OCI-LY3 (cell line): ENCODE data around the gene GABRR3.
A peak's percentile ranks its signal among the peaks of the same experiment; 100 is the strongest.

Source experiments
- H2AFZ ChIP-seq: fragments of 200-600, 300-600 bp; shearing (Covaris generic); 2 replicates; pipeline ENCODE4 v1.6.0; 2014; ENCODE audit warnings: antibody characterized with exemption, low read depth, low read length
- H3K27ac ChIP-seq: fragments of 200-600, 300-600 bp; sonication (generic); 2 replicates; pipeline ENCODE4 v1.5.1; 2014; ENCODE audit warnings: mild to moderate bottlenecking, low read length, moderate library complexity, mixed read lengths
- H3K27me3 ChIP-seq: fragments of 200-600, 300-600 bp; sonication (generic); 2 replicates; pipeline ENCODE4 v1.6.1; 2014; ENCODE audit warnings: low read depth, low read length, mixed read lengths
- H3K36me3 ChIP-seq: fragments of 200-600, 300-600 bp; sonication (generic); replicated peaks from 2 replicates; pipeline ENCODE3; 2014; ENCODE audit warnings: low read depth, low read length, mixed read lengths
- H3K4me1 ChIP-seq: fragments of 300-600, 200-600 bp; sonication (generic); 2 replicates; pipeline ENCODE4 v1.6.1; 2014; ENCODE audit warnings: low read length, mixed read lengths
- H3K4me2 ChIP-seq: fragments of 200-600, 300-600 bp; sonication (generic); 2 replicates; pipeline ENCODE4 v1.6.1; 2014; ENCODE audit warnings: low read length, mixed read lengths
- H3K4me3 ChIP-seq: fragments of 300-600, 200-600 bp; sonication (generic); 2 replicates; pipeline ENCODE4 v1.5.1; 2014; ENCODE audit warnings: antibody characterized with exemption, mild to moderate bottlenecking, low read length, moderate library complexity
- H3K79me2 ChIP-seq: fragments of 300-600, 200-600 bp; shearing (Covaris generic); 2 replicates; pipeline ENCODE4 v1.6.1; 2014; ENCODE audit warnings: mild to moderate bottlenecking, low read length, mixed read lengths
- H3K9ac ChIP-seq: fragments of 300-600, 200-600 bp; shearing (Covaris generic); 2 replicates; pipeline ENCODE4 v1.6.0; 2014; ENCODE audit warnings: mild to moderate bottlenecking, low read length, moderate library complexity
- H3K9me3 ChIP-seq: fragments of 200-600, 300-600 bp; shearing (Covaris generic); 2 replicates; pipeline ENCODE4 v1.6.1; 2014; ENCODE audit warnings: low read length, mixed read lengths; ENCODE audit not compliant: insufficient read depth
- H4K20me1 ChIP-seq: fragments of 200-600, 300-600 bp; sonication (generic); 2 replicates; pipeline ENCODE4 v1.6.1; 2016; ENCODE audit warnings: low read length, mixed read lengths; ENCODE audit not compliant: insufficient read depth
- EZH2phosphoT487 ChIP-seq: fragments of 200-600 bp; shearing (Covaris generic); IDR thresholded peaks from 2 replicates; pipeline ENCODE4 v1.6.1; 2018; ENCODE audit warnings: antibody characterized with exemption, mixed run types, low read depth
- TF ChIP-seq, protein P1 (sequence below): fragments of 200-600, 300-600 bp; sonication (generic); IDR thresholded peaks from 2 replicates; pipeline ENCODE4 v1.5.1; 2014; ENCODE audit warnings: antibody characterized with exemption, low read length, low read depth

GABRR3 gene

DNA sequence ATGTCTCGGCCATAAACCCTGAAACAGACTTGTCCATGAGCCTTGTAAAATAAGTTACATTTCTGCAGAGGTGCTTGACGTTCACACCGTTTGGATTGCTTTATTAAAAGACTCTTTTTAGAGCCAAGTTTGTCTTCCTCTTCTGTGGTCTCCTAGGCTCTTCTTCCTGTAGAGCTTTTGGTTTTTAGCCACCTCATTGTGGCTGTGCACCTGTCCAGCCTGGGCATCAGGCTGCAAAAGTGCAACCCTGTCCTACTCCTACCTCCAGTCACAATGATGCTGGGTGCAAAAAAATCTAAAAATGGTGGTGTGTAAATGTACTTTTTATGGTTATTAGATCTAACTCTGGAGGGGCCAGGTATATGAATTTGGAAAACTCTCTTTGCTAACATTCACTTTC, 60.1 kb downstream of the GABRR3 start:
- Histone ChIP-seq H3K4me2 (no peak overlapping the region), H2AFZ (no peak overlapping the region), H3K27me3 (no peaks in the 10 kb centered on the region), H3K79me2 (peaks cover 26% of the 10 kb centered on the region), H3K9me3 (no peaks in the 10 kb centered on the region), H3K4me1 (peaks cover 23% of the 10 kb centered on the region), H4K20me1 (no peaks in the 10 kb centered on the region), H3K36me3 (no peaks in the 10 kb centered on the region), H3K9ac (no peak overlapping the region), H3K4me3 (no peak overlapping the region), H3K27ac (no peak overlapping the region)
- no peak for TF ChIP-seq EZH2phosphoT487
- TF ChIP-seq, protein P1, sequence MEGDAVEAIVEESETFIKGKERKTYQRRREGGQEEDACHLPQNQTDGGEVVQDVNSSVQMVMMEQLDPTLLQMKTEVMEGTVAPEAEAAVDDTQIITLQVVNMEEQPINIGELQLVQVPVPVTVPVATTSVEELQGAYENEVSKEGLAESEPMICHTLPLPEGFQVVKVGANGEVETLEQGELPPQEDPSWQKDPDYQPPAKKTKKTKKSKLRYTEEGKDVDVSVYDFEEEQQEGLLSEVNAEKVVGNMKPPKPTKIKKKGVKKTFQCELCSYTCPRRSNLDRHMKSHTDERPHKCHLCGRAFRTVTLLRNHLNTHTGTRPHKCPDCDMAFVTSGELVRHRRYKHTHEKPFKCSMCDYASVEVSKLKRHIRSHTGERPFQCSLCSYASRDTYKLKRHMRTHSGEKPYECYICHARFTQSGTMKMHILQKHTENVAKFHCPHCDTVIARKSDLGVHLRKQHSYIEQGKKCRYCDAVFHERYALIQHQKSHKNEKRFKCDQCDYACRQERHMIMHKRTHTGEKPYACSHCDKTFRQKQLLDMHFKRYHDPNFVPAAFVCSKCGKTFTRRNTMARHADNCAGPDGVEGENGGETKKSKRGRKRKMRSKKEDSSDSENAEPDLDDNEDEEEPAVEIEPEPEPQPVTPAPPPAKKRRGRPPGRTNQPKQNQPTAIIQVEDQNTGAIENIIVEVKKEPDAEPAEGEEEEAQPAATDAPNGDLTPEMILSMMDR = no peak

DNA sequence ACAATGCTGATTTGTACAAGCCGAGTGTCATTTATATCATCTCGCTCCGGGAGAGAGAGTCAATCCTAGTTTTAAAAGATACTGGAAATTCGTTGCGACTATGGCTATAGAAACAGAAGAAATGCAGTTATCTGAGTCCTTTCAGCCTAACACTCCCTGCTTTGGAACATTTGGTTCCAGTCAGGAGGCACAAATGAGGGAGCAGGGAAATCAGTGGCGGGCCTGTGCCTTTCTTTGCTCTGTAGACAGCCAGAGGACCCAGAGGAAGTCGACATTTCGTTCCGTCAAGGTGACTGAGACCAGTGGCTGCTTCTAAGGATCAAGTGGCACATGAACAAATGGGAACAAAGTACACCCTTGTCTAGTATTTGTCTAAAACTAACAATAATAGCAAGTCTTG, 62.1 kb downstream of the GABRR3 start:
- no peak for TF ChIP-seq EZH2phosphoT487
- TF ChIP-seq, protein P1 = no peak
- Histone ChIP-seq H3K79me2 (peaks cover 46% of the 10 kb centered on the region), H3K4me2 (peak overlapping the region; percentile 85), H3K9me3 (no peaks in the 10 kb centered on the region), H3K27ac (no peak overlapping the region), H4K20me1 (peaks cover 14% of the 10 kb centered on the region), H3K4me1 (peaks cover 33% of the 10 kb centered on the region), H2AFZ (peak overlapping the region; percentile 56; the same call in 1 of the 2 replicates), H3K9ac (peak overlapping the region; percentile 80), H3K36me3 (no peaks in the 10 kb centered on the region), H3K27me3 (no peaks in the 10 kb centered on the region), H3K4me3 (peak overlapping the region; percentile 82)

DNA sequence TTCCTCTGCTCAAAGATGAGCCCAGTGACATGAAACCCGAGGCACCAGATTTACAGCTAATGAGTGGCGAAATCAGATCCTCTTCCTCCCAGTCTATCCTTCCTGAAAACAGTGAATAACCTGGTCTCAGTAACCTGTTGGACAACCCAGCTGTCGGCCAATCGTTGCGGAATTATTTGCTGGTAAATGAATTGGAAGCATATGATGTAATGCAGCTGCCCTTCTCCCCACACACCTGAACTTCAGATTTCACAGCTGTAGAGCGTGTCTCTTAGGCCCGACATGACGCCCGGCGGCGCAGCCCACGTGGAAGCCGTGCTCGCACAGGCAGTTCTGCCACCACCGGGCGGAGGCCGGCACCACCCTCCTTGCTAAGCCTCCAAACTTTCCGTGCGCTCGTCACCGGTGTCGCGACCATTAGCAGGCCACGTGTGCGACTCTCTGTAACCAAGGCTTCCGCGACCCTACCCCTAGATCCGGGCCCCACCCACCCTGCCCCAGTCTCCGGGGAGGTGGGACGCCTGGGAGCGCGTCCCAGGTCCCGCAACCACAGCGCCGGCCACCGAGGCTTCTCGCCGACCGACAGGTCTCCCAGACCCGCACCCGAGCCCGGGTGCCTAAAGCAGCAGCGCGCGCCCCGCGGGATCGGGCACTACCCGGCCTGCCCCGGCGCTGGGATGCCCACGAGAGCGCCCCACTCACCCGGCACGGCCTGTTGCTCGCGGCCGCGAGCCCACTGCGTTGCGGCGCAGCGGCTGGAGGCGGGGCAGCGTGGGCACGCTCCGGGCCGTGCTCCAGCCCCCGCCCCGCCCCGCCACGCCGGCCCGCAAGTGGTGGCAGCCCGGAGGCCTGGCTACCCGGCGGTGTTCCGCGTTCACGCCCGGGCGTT, 63.2 kb downstream of the GABRR3 start, which contains the start of gene RIOX2:
RIOX2 (minus strand) TSS at position 753 of the 889 bp plus-strand sequence. CDS start 4,838 bp downstream, outside the sequence.
- Histone ChIP-seq H3K9me3 (no peaks in the 10 kb centered on the region), H4K20me1 (peaks cover 21% of the 10 kb centered on the region), H3K9ac (peak within 1 kb of the TSS; percentile 80), H3K4me2 (peak within 1 kb of the TSS; percentile 85), H3K79me2 (peaks cover 56% of the 10 kb centered on the region), H3K27ac (peak within 1 kb of the TSS; percentile 91), H3K4me3 (peak within 1 kb of the TSS; percentile 82), H3K27me3 (no peaks in the 10 kb centered on the region), H3K36me3 (peaks cover 7% of the 10 kb centered on the region), H2AFZ (peak within 1 kb of the TSS; percentile 56), H3K4me1 (peaks cover 33% of the 10 kb centered on the region)
- TF ChIP-seq, protein P1 = no peak
- no peak for TF ChIP-seq EZH2phosphoT487

DNA sequence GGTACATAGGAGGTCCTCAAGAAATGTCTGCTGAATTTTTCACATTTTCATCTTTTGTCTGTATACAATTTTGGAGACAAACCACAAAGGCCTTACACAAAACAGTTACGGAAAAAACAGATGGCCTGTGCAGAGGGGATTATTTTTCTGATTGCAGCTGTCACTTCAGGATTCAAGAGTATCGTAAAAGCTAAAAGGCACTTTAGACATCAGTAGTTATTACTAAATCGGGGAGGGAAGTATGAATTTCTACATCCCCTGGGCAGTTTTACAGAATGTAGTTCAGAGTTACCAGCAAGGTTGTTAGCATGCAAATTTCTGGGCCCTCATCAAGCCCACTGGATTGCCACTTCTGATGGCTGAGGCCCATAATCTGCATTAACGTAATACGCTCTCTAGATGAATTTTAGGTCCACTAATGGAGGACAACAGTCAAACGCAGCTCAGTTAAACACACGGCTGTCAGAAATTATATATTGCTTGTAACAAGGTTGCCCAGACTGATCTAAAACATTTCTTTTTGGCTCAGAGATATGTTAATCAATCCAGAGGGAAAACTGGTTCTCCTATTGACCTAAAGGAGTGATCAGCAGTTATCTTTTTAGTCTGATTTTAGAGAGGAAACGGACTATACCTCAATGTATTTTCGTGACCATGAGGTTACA, 64.0 kb downstream of the GABRR3 start:
- Histone ChIP-seq H3K9ac (peak overlapping the region; percentile 80), H3K27me3 (no peaks in the 10 kb centered on the region), H3K79me2 (peaks cover 65% of the 10 kb centered on the region), H3K36me3 (peaks cover 15% of the 10 kb centered on the region), H3K9me3 (no peaks in the 10 kb centered on the region), H3K4me2 (peak overlapping the region; percentile 85), H3K4me3 (peak overlapping the region; percentile 82), H4K20me1 (peaks cover 25% of the 10 kb centered on the region), H2AFZ (peak overlapping the region; percentile 25; the same call in 1 of the 2 replicates), H3K27ac (peak overlapping the region; percentile 91), H3K4me1 (peaks cover 33% of the 10 kb centered on the region)
- TF ChIP-seq, protein P1 = no peak
- TF ChIP-seq EZH2phosphoT487 = no peak
